GM18858 (cell line): ENCODE measurements around the gene UQCRC1.

ENCODE experiments used
- ATAC-seq: cut with Tn5 transposase; IDR thresholded peaks from one replicate; pipeline ENCODE4 v1.9.1; 2021; ENCODE audit not compliant: unreplicated experiment

The UQCRC1 gene

GRCh38 chr3:48609088-48610005 lies at the start of gene UQCRC1:
Gene UQCRC1, minus strand, starts transcription at chr3:48609646. Its CDS starts 26 bp downstream, at chr3:48609620.
- ATAC-seq: peak; percentile 88

- ATAC-seq: no peak
Observed at GRCh38 chr3:48656841-48657281, 47.4 kb upstream of the UQCRC1 start.

- no peak for ATAC-seq
Observed at GRCh38 chr3:48656061-48656840, 46.8 kb upstream of the UQCRC1 start.

- ATAC-seq: no peak
Observed at GRCh38 chr3:48655606-48656005, 46.2 kb upstream of the UQCRC1 start.

GRCh38 chr3:48655063-48655462 lies 45.6 kb upstream of the UQCRC1 start:
- no peak for ATAC-seq

- ATAC-seq: no peak
Observed at GRCh38 chr3:48652923-48653715, 43.7 kb upstream of the UQCRC1 start.

GRCh38 chr3:48651771-48652170 lies 42.3 kb upstream of the UQCRC1 start:
- ATAC-seq: no peak

- ATAC-seq: no peak
Observed at GRCh38 chr3:48650723-48651122, 41.3 kb upstream of the UQCRC1 start.

GRCh38 chr3:48648188-48648850 lies 38.9 kb upstream of the UQCRC1 start:
- no peak for ATAC-seq

GRCh38 chr3:48647714-48648113 lies 38.3 kb upstream of the UQCRC1 start:
- ATAC-seq: no peak

- no peak for ATAC-seq
Observed at GRCh38 chr3:48644898-48645760, 35.7 kb upstream of the UQCRC1 start.

GRCh38 chr3:48642605-48643004 lies 33.2 kb upstream of the UQCRC1 start:
- no peak for ATAC-seq

GRCh38 chr3:48641396-48641795 lies 31.9 kb upstream of the UQCRC1 start:
- no peak for ATAC-seq

GRCh38 chr3:48639944-48640606 lies 30.6 kb upstream of the UQCRC1 start:
- ATAC-seq: no peak

- no peak for ATAC-seq
Observed at GRCh38 chr3:48637305-48637704, 27.9 kb upstream of the UQCRC1 start.

GRCh38 chr3:48636149-48636655 lies 26.8 kb upstream of the UQCRC1 start:
- ATAC-seq: no peak

- peak; percentile 77 for ATAC-seq
Observed at GRCh38 chr3:48635222-48636021, 26.0 kb upstream of the UQCRC1 start, which contains the start of gene SLC26A6. Gene SLC26A6, minus strand, starts transcription at chr3:48635461. Its CDS starts 68 bp downstream, at chr3:48635393.

GRCh38 chr3:48634661-48635221 lies 25.3 kb upstream of the UQCRC1 start:
- ATAC-seq: no peak
